Kidney epithelial cell (primary cell): ENCODE data around the gene VAMP4. TPM values are rescaled to one million over a fixed set of nuclear protein-coding genes. Genes with fewer than 3 reads are reported as not detected.

Experiments
- DNase-seq: peaks from one replicate; pipeline ENCODE4 v3.0.0-alpha.2; 2010; ENCODE audit warnings: low read depth
- H3K27me3 ChIP-seq: 2 replicates; pipeline ENCODE4 v1.6.0; 2011; ENCODE audit warnings: low read length; ENCODE audit not compliant: control insufficient read depth, insufficient read depth
- H3K36me3 ChIP-seq: 2 replicates; pipeline ENCODE4 v1.5.1; 2011; ENCODE audit warnings: low read length; ENCODE audit not compliant: control insufficient read depth, insufficient read depth
- H3K4me3 ChIP-seq: 2 replicates; pipeline ENCODE4 v1.5.1; 2011; ENCODE audit warnings: low read depth, mild to moderate bottlenecking, control low read depth, low read length
- total RNA-seq: library from RNA; depleted of rRNA; stranded (reverse); fragments of >200 nt; gene quantifications from 2 replicates; pipeline ENCODE4 v1.2.3, GENCODE V29; 2015
- TF ChIP-seq, protein P1 (sequence below): IDR thresholded peaks from 2 replicates; pipeline ENCODE4 v1.5.1; 2011; ENCODE audit warnings: mild to moderate bottlenecking, moderate library complexity, low read length, control low read depth, inconsistent platforms; ENCODE audit not compliant: insufficient read depth, poor library complexity, severe bottlenecking

The VAMP4 gene, protein sequence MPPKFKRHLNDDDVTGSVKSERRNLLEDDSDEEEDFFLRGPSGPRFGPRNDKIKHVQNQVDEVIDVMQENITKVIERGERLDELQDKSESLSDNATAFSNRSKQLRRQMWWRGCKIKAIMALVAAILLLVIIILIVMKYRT
- total RNA-seq = 5.4 and 7.7 TPM in 2 replicates

DNA sequence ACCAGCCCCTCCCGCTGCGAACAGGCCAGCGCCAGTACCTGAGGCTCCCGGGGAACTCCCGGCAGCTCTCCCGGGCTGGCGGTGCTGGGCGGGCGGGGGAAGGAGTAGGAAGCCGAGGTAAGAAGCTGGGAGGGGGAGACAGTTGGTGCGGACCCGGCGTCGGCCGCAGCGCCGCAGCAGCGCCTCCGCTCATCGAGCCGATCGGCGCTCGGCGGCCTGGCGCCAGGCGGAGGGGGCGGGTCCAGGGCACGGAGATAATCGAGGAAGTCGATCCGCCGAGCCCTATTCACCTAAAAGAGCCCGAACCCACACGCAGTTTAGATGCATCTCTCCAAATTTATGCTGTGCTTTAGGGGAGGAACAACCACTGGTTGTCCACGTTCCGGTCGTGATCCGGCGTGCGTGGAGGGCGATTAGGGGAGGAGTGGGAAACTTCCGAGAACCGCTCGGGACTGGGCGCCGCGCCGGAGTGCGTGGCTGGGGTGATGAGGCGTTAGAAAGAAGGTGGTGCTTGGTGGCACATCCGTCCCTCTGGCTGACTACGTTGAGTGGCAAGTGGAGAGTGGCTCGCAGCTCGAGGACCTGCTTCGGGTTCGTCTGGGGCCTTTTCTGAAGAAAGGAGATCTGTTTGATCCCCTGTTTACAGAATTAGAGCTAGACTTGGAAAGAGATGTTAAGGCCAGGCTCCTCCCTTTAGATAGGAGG, at the start of gene VAMP4:
Gene VAMP4, minus strand, starts transcription at position 194 of the 705 bp plus-strand sequence. CDS start 3,651 bp downstream, outside the sequence.
- TF ChIP-seq, protein P1, sequence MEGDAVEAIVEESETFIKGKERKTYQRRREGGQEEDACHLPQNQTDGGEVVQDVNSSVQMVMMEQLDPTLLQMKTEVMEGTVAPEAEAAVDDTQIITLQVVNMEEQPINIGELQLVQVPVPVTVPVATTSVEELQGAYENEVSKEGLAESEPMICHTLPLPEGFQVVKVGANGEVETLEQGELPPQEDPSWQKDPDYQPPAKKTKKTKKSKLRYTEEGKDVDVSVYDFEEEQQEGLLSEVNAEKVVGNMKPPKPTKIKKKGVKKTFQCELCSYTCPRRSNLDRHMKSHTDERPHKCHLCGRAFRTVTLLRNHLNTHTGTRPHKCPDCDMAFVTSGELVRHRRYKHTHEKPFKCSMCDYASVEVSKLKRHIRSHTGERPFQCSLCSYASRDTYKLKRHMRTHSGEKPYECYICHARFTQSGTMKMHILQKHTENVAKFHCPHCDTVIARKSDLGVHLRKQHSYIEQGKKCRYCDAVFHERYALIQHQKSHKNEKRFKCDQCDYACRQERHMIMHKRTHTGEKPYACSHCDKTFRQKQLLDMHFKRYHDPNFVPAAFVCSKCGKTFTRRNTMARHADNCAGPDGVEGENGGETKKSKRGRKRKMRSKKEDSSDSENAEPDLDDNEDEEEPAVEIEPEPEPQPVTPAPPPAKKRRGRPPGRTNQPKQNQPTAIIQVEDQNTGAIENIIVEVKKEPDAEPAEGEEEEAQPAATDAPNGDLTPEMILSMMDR = no peak
- Histone ChIP-seq H3K27me3 (no peaks in the 10 kb centered on the region), H3K4me3 (peak within 1 kb of the TSS; percentile 82), H3K36me3 (no peaks in the 10 kb centered on the region)
- no peak for DNase-seq

DNA sequence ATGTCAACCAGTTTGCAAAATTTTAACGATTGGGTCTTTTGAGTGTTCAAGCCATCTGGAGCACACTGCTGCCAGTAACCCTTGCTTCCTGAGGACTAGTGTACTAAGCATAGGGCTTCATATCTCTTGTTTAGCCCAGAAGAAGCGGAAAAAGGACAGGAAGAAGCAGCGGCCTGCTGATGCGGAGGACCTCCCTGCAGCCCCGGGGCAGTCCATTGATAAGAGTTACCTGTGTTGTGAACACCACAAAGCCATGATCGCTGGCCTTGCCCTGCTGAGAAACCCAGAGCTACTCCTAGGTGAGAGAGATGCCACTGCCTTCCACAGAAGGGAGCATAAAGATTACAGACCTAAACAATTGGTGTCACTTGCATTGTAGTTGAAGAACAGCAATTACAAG, 48.5 kb upstream of the VAMP4 start:
- Histone ChIP-seq H3K36me3 (peaks cover 2% of the 10 kb centered on the region), H3K27me3 (no peaks in the 10 kb centered on the region), H3K4me3 (no peak overlapping the region)
- TF ChIP-seq, protein P1 = no peak
- no peak for DNase-seq

DNA sequence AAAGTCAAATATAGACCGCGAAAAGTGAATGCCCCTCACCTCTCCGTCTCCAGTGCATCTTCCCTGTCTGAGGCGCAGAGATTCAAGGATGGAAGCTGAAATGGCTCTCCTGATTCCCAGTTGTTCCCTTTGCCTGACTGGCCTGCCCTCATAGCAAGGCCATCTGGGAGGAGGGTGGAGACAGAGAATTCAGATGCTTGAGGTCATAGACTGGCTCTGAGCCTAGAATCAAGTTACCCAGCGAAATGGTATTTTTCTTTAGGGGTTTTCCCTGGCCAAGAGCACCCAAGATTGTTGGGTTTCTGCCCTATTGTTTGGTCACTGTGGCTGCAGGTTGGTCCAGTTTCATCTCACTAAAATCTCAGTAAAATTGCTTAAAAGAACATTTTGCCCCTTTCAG, 46.8 kb upstream of the VAMP4 start:
- TF ChIP-seq, protein P1 = no peak
- Histone ChIP-seq H3K4me3 (no peak overlapping the region), H3K36me3 (peaks cover 5% of the 10 kb centered on the region), H3K27me3 (no peaks in the 10 kb centered on the region)
- peak; percentile 7 for DNase-seq

DNA sequence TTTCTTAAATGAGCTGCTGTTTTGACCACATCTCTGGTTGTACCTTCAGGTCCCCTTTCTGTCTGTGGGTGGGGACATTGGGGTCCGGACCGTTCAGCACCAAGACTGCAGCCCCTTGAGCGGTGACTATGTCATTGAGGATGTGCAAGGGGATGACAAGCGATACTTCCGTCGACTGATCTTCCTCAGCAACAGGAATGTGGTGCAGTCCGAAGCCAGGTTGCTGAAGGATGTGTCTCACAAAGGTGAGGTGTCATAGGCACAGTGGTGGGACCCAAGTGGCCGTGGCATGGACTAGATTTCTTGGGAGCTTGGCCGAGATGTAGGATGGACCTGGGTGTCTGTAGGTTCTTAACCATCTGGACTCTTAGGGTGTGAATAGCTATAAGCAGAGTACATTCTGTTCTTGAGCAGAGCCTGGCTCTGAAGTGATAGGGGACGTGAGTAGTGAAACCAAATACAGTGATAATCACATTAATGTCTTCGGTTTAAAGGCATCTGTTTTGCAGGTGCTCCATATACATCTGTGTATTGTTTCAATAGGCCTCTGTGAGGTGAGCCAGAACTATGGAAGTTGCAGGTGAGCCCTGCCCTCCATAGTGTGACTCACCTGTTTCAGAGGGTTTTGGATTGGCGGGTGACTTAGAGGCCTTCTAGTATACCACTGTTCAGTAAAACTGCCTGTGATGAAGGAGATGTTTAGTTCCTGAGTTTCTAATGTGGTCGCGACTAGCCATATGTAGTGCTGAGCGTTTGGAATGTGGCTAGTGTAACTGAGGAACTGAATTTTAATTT, 46.0 kb upstream of the VAMP4 start:
- Histone ChIP-seq H3K27me3 (no peaks in the 10 kb centered on the region), H3K36me3 (peaks cover 5% of the 10 kb centered on the region), H3K4me3 (no peak overlapping the region)
- DNase-seq = no peak
- TF ChIP-seq, protein P1 = no peak

DNA sequence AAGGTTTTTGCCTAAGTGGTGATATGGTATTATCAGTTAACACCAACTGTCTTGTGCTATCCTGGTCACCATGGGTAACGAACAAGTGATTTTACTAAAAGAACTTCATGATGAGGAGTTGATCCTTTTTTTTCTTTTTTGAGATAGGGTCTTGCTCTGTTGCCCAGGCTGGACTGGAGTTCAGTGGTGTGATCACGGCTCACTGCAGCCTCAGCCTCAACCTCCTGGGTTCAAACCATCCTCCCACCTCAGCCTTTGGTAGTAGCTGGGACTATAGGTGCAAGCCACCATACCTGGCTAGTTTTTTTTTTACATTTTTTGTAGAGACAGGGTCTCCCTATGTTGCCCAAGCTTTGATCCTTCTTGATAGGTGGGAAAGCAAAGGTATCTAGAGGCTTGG, 44.7 kb upstream of the VAMP4 start:
- H3K27me3 ChIP-seq = no peaks in the 10 kb centered on the region
- peaks cover 5% of the 10 kb centered on the region for H3K36me3 ChIP-seq

More for the DNA sequence above, 44.7 kb upstream of the VAMP4 start:
- no peak overlapping the region for H3K4me3 ChIP-seq
- DNase-seq = no peak
- TF ChIP-seq, protein P1 = no peak
